ENCODE data around the gene TBX18. TPM values are rescaled to one million over a fixed set of nuclear protein-coding genes. Genes with fewer than 3 reads are reported as not detected.

TBX18 gene
- polyA plus RNA-seq, 1 experiment = 0.69 TPM

- POLR2A ChIA-PET = no interaction called here
- CTCF ChIA-PET = no interaction called here
- no peak for TF ChIP-seq CTCF (IDR thresholded peaks at IDR 0.05; ENCODE audit: low read depth, low read length)
- Histone ChIP-seq H3K27me3 (ENCODE audit: control insufficient read depth, insufficient read depth, low read length) (peaks cover 5% of the 10 kb centered on the region), H3K27ac (ENCODE audit: low read depth, low read length) (no peak overlapping the region), H3K4me3 (ENCODE audit: low read depth, low read length) (no peak overlapping the region), H3K9me3 (ENCODE audit: control insufficient read depth, insufficient read depth, low read length) (no peaks in the 10 kb centered on the region)
- DNase-seq (ENCODE audit: low read depth, low spot score) = no peak
Observed at GRCh38 chr6:84756877-84757276, 7.5 kb downstream of the TBX18 start.

- DNase-seq (ENCODE audit: low read depth, low spot score) = no peak
- Histone ChIP-seq H3K27me3 (ENCODE audit: control insufficient read depth, insufficient read depth, low read length) (peaks cover 4% of the 10 kb centered on the region), H3K4me3 (ENCODE audit: low read depth, low read length) (no peak overlapping the region), H3K27ac (ENCODE audit: low read depth, low read length) (no peak overlapping the region), H3K9me3 (ENCODE audit: control insufficient read depth, insufficient read depth, low read length) (no peaks in the 10 kb centered on the region)
- TF ChIP-seq CTCF (IDR thresholded peaks at IDR 0.05; ENCODE audit: low read depth, low read length) = no peak
- POLR2A ChIA-PET = no interaction called here
- CTCF ChIA-PET = no interaction called here
Observed at GRCh38 chr6:84756466-84756865, 7.9 kb downstream of the TBX18 start.

- Histone ChIP-seq H3K4me3 (ENCODE audit: low read depth, low read length) (no peak overlapping the region), H3K27me3 (ENCODE audit: control insufficient read depth, insufficient read depth, low read length) (peaks cover 7% of the 10 kb centered on the region), H3K27ac (ENCODE audit: low read depth, low read length) (no peak overlapping the region), H3K9me3 (ENCODE audit: control insufficient read depth, insufficient read depth, low read length) (no peaks in the 10 kb centered on the region)
- TF ChIP-seq CTCF (IDR thresholded peaks at IDR 0.05; ENCODE audit: low read depth, low read length) = no peak
- DNase-seq (ENCODE audit: low read depth, low spot score) = no peak
- ChIA-PET POLR2A (no interaction called here), CTCF (interaction anchor here (0.6 to 1.5 kb wide), 2 partner anchors 320 to 331 kb away, joined by 3 read pairs; no protein-coding TSS in a partner anchor)
Observed at GRCh38 chr6:84753173-84753572, 11.2 kb downstream of the TBX18 start.

GRCh38 chr6:84752118-84752850, 12.1 kb downstream of the TBX18 start:
- CTCF ChIA-PET = interaction anchor here (0.7 to 1.5 kb wide), 2 partner anchors 318 to 330 kb away, joined by 3 to 4 read pairs; no protein-coding TSS in a partner anchor
- POLR2A ChIA-PET = no interaction called here
- DNase-seq (ENCODE audit: low read depth, low spot score) = no peak
- Histone ChIP-seq H3K27ac (ENCODE audit: low read depth, low read length) (no peak overlapping the region), H3K27me3 (ENCODE audit: control insufficient read depth, insufficient read depth, low read length) (peaks cover 3% of the 10 kb centered on the region), H3K9me3 (ENCODE audit: control insufficient read depth, insufficient read depth, low read length) (no peaks in the 10 kb centered on the region), H3K4me3 (ENCODE audit: low read depth, low read length) (no peak overlapping the region)
- no peak for TF ChIP-seq CTCF (IDR thresholded peaks at IDR 0.05; ENCODE audit: low read depth, low read length)

GRCh38 chr6:84749181-84749580, 15.2 kb downstream of the TBX18 start:
- Histone ChIP-seq H3K27ac (ENCODE audit: low read depth, low read length) (no peak overlapping the region), H3K27me3 (ENCODE audit: control insufficient read depth, insufficient read depth, low read length) (peaks cover 3% of the 10 kb centered on the region), H3K9me3 (ENCODE audit: control insufficient read depth, insufficient read depth, low read length) (no peaks in the 10 kb centered on the region), H3K4me3 (ENCODE audit: low read depth, low read length) (no peak overlapping the region)
- ChIA-PET POLR2A (no interaction called here), CTCF (interaction anchor here (0.7 kb wide), 1 partner anchor 22 kb away, joined by 3 read pairs; no protein-coding TSS in a partner anchor)
- TF ChIP-seq CTCF (IDR thresholded peaks at IDR 0.05; ENCODE audit: low read depth, low read length) = no peak
- DNase-seq (ENCODE audit: low read depth, low spot score) = no peak

Data from AG04450 (cell line).